ENCODE measurements around the gene DCDC2C.

Gene DCDC2C

GRCh38 chr2:3712831-3713503, 9.6 kb downstream of the DCDC2C start:
- DNase-seq = no peak

DNA sequence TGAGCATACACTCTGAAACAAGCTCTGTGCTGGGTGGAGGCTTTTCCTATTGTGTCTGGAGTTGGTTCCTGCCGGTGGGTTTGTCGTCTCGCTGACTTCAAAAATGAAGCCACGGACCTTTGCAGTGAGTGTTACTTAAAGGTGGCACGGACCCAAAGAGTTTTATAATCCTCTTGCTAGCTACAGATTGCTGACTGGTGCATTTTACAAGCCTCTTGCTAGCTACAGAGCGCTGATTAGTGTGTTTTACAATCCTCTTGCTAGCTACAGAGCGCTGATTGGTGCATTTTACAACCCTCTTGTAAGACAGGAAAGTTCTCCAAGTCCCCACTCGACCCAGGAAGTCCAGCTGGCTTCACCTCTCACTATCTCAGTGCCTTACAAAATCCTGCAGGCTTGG, 15.3 kb downstream of the DCDC2C start:
- no peak for DNase-seq

DNA sequence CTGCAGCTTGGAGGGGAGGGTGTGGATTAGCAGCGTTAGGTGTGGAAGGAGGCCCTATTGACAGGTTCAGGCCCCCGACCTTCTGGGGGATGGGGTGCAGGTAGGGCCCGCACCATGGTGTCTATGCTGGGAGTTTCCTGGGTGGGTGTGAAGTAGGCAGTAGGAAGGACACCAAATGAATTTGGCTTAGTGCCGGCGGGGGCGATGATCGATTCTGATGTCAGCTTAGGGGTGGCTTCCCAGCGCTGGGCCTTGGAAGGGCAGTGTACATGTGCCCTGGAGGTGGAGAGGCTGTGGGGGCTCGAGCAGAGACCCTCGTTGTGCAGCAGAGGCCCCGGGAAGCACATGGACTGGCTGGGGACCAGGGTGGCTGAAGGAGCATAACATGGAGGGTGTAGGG, 21.6 kb downstream of the DCDC2C start:
- DNase-seq = no peak

GRCh38 chr2:3725458-3726250, 22.3 kb downstream of the DCDC2C start:
- DNase-seq = no peak

- no peak for DNase-seq
Observed at GRCh38 chr2:3726511-3726910, 23.1 kb downstream of the DCDC2C start.

DNA sequence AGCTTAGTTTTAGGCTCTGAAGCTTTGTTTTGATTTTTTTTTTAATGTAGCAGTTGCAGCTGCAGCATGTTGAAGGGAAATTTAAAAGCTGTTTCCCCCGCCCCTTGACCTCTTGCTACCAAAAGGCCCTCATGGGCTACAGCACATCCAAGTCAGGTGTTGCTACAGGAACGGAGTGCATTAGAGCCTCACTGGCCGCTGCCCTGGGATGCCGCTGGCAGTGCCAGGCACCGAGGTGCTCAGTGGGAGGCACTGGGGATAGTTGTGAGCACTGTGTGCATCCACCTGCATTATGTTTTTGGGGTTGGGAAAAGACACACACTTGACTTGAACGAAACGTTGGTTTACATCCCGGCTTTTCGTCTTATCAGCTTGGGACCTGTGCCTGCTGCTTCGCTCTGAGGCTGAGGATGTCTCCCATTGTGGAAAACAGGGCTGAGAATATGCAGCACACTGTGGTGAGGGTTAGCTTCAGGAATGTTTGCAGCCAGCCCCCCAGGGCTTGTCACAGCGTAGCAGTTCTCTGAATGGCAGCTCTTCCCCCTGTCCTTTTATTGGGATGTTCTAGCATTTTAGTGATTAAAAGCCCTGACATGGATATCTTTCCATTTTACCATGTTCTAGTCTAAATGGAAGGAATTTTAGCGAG, 24.1 kb downstream of the DCDC2C start:
- no peak for DNase-seq

DNA sequence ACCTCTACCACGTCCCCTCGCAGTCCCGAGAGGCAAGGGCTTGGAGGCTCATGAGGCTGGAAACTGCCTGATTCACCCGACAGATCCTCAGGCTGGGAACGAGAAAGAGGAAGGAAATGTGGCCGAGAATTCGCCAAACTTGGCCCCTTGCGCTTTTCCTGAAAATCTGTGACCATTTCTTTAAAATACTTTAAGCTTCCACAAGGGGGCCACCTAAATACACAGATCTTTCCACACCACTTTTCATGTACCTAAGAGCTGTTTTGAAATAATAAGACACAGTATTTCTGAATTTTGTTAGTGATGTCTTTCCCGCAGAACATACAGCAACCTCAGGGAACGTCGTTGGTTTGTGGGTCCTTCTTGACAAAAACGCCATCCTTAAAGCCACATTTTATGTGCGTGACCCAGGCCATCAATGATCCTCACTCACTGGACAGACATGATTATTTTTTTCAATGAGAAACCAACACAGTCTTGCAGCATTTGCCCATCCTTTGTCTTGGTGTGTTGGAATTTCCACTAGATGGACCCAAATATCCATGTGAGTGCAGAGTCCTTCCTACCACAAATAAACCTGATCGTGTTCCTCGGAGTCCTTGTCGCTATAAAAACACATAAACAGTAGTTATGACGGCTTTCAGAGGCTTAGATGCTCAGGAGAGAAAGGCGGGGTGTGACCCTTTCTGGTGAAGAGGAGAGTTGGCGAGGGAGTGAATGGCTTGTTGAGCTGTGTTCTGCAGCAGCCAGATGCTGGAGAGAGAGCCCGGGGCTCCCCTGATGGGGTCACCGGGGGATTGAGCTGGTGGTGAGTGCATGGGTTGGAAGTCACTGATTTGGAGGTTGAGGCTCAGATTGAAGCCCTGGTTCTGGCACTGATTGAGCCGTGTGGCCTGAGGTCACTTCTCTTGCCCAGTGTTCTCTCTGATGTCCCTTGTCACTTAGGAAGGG, 25.0 kb downstream of the DCDC2C start:
- no peak for DNase-seq

DNA sequence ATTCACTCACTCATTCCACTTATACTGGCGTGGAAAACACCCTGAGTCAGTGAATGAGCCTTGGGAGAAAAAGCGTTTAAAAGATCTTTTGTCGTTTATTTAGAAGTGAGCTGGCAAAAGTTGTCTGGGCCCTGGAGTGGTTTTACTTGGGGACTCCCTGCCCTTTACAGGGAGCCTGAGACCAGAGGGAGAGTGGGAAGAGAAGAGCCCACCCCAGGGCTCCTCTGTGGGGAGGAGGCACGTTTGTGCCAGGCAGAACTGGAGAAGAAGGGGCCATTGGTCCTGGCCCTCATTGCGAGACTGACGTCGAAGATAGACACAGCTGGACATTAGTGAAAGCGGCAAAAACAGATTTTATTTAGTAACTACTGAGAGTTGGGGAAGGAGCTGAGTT, 25.7 kb downstream of the DCDC2C start:
- DNase-seq = no peak

- no peak for DNase-seq
Observed at GRCh38 chr2:3729786-3730185, 26.4 kb downstream of the DCDC2C start.

DNA sequence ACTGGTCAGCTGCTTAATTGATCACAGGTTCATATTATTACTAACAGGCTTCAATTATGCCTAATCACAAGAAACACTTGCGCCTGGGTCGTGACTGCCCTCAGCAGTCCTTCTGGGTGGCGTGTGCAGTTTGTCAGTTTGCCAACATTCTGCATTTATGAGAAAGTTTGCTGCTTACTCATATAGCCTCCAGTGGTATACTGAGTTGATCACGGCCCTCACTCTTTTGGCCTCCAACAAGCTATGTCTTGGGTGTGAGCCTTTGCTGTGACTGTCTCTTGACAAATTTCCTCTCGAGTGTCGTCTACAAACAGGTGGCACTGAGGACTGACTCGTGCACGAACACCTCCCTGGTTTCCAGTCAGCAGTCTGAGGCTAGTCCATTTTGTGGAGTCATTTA, 27.3 kb downstream of the DCDC2C start:
- DNase-seq = no peak

DNA sequence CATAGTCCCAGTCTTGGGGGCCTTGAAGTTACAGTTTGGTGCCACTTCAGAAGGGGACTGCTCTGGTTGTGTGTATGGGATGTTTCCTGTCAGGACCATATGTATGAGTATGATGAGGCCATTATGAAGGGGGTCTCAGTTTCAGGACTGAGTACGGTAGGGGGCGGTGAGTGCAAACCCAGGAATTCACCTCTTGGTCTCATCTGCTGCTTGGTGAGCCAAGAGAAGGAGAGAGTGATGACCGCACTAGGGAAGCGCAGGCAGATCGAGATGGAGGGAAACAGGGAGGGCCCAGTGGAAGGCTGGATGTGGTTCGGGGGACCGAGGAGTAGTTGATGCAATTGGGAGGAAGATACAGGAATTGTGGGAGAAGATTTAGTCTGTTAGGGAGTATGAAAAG, 28.5 kb downstream of the DCDC2C start:
- no peak for DNase-seq

DNA sequence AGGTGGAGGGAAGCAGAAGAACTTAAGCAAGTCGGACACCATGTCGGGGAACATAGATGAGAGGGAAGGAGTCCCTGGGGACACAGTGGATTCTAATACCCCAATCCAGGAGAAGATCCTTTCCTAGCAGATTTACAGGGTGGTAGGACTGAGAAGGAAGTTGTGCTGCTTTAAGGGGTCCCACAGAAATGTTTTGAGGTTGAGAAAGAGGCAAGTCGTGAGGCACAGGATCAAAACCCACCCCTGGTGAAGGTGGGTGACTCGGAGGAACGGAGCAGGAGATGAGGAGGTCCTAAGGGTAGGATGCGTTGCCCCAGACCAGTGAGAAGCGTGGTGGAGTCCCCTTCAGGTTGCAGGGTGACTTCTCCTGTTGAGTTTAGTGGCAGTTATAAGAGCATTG, 32.7 kb downstream of the DCDC2C start:
- DNase-seq = no peak

GRCh38 chr2:3737128-3737527, 33.8 kb downstream of the DCDC2C start:
- DNase-seq = no peak

GRCh38 chr2:3738454-3738853, 35.1 kb downstream of the DCDC2C start:
- DNase-seq = no peak

DNA sequence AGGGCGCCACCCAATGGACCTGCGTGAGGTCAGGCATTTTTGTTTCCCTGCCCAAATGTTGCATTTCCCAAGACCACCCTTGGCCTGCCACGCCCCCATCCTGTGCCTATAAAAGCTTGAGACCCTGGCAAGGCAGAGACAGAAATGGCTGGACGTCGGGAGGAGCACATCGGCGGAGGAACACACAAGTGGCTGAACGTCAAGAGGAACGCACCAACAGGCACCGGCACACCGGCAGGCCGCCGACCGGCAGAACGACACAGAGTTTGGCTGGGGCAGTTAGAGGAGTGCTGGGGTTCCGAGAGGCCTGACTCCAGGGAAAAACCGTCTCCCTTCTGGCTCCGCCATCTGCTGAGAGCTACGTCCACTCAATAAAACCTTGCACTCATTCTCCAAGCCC, 35.9 kb downstream of the DCDC2C start:
- DNase-seq = no peak

DNA sequence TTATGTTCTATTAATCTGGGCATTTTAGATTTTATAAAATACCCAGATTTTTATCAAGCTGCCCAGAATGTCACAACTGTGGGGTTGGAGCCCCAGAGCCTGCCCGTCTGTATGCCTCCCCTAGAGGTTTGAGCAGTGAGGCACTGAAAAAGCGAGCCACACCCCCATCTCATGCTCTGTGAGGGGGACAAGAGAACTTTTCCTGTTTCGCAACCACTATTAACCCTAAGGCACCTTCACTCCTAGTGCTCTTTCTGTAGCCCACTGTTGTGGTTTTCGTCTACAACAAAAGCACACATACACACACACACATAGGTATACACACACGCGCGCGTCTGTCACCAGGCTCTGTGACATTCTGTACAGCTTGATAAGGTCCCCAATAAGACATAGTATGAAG, 38.0 kb downstream of the DCDC2C start:
- DNase-seq = no peak

DNA sequence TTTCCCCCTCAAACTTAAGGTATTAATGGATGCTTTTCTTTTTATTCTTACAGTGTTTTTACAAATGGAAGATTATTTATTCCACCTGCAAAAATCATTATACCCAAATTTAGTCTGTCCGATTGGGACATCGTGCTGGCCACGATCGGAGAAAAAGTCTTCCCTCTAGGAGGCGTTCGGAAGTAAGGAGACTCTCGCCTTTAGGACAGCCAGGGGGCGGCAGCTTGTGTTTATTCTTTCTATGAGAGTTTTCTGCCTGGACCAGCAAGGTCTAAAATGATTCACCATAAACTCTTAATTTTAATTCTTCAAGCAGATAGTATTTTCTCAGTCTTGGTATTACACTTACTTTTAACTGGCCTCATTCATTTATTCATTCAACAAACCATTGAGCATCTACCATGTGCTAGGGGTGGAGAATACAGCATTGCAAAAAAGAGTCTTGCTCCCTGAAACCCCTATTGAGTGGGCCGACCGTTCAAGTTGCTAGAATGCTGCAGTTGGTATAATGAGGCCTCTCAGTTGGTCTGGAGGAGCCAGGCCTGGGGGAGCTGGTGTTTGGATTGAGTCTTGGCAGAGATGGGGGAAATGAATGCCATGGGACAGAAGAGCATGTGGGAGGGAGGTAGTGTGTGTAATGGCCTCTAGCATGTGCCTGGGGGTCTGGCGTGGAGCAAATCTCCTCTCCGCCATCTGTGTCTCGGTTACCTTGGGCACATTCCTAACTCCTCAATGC, 38.7 kb downstream of the DCDC2C start:
- no peak for DNase-seq

- DNase-seq = no peak
Observed at GRCh38 chr2:3742743-3743508, 39.6 kb downstream of the DCDC2C start.

DNA sequence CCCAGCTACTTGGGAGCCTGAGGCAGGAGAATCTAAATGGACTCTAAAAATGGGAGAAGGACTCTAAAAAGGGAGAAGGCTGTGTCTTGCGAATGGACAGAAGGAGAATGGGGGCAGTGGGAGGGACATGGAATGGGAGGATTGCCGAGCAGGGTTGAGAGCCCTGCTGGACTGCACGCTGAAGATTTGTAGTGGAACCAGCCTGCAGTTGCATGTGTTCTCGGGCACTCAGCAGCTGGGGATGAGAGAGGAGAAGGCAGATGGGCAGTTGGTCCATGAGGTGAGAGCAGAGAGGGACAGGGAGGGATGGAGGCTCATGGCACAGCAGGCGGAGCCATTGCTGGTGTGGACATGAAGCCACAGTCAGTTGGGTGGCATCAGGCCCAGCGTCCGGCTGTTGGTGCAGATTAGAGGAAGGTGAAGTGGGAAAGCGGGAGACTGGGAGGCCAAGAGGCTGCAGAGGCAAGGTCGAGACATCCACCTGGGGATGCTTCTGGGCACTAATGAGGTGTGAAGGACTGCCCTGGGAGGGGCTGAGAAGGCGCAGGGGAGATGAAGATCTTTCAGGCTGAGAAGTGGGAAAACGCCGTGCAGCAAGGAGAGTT, 40.7 kb downstream of the DCDC2C start:
- no peak for DNase-seq

GRCh38 chr2:3745920-3746319, 42.5 kb downstream of the DCDC2C start:
- DNase-seq = no peak

- DNase-seq = no peak
Observed at GRCh38 chr2:3747032-3747654, 43.8 kb downstream of the DCDC2C start.

All from activated naive CD4-positive, alpha-beta T cell treated with anti-CD3 and anti-CD28 coated beads, Interleukin-2, amount 50 U/mL, for 16 hours (primary cell).